ENCODE measurements around the gene CFAP92. TPM values are rescaled to one million over a fixed set of nuclear protein-coding genes. Genes with fewer than 3 reads are reported as not detected.

Gene CFAP92
- total and polyA plus RNA-seq, 3 donors from 2014 or later: 16.0 to 62.0 (median 26.7) TPM

GRCh38 chr3:129023008-129023358 is 29.1 kb upstream of the CFAP92 start:
- intact Hi-C loops (cut with DNase I; ENCODE audit: low total_unique reads): no loop called here
- Histone ChIP-seq H3K4me1 (peaks cover 21% of the 10 kb centered on the region), H3K27ac (no peak overlapping the region)

GRCh38 chr3:129022114-129023007 is 28.5 kb upstream of the CFAP92 start:
- Histone ChIP-seq H3K4me1 (peaks cover 21% of the 10 kb centered on the region), H3K9me3 (no peaks in the 10 kb centered on the region), H3K4me3 (no peak overlapping the region), H3K27ac (no peak overlapping the region), H3K36me3 (ENCODE audit: low read depth, missing control alignments) (no peaks in the 10 kb centered on the region), H3K27me3 (no peaks in the 10 kb centered on the region)
- TF ChIP-seq CTCF (IDR thresholded peaks at IDR 0.05) (no peak), POLR2A (IDR thresholded peaks at IDR 0.05) (no peak)
- intact Hi-C loops (cut with DNase I; ENCODE audit: low total_unique reads): no loop called here
- peak; percentile 66 for DNase-seq
- 53 to 63% methylated on average over 10 to 15 of the region's 15 CpGs for WGBS, 2 donors

More at GRCh38 chr3:129023008-129023358, 29.1 kb upstream of the CFAP92 start:
- no peaks in the 10 kb centered on the region for H3K27me3 ChIP-seq
- no peaks in the 10 kb centered on the region for H3K9me3 ChIP-seq
- TF ChIP-seq POLR2A (IDR thresholded peaks at IDR 0.05) (no peak), CTCF (IDR thresholded peaks at IDR 0.05) (no peak)
- 79 to 94% methylated on average over 1 of the region's 1 CpG for WGBS, 2 donors
- no peak for DNase-seq
- no peaks in the 10 kb centered on the region for H3K36me3 ChIP-seq (ENCODE audit: low read depth, missing control alignments)
- no peak overlapping the region for H3K4me3 ChIP-seq

- intact Hi-C loops (cut with DNase I; ENCODE audit: low total_unique reads): no loop called here
- Histone ChIP-seq H3K4me3 (no peak overlapping the region), H3K36me3 (ENCODE audit: low read depth, missing control alignments) (no peaks in the 10 kb centered on the region), H3K27ac (no peak overlapping the region), H3K27me3 (no peaks in the 10 kb centered on the region), H3K4me1 (peaks cover 15% of the 10 kb centered on the region), H3K9me3 (no peaks in the 10 kb centered on the region)
- no peak for DNase-seq
- 72 to 82% methylated on average over 6 of the region's 6 CpGs for WGBS, 2 donors
- no peak for TF ChIP-seq POLR2A (IDR thresholded peaks at IDR 0.05)
- no peak for TF ChIP-seq CTCF (IDR thresholded peaks at IDR 0.05)
These were observed 27.3 kb upstream of the CFAP92 start for GRCh38 chr3:129021140-129021551.

GRCh38 chr3:129020691-129021090 is 26.8 kb upstream of the CFAP92 start:
- Histone ChIP-seq H3K36me3 (ENCODE audit: low read depth, missing control alignments) (no peaks in the 10 kb centered on the region), H3K4me1 (peaks cover 11% of the 10 kb centered on the region), H3K4me3 (no peak overlapping the region), H3K27me3 (no peaks in the 10 kb centered on the region), H3K27ac (no peak overlapping the region), H3K9me3 (no peaks in the 10 kb centered on the region)
- DNase-seq: no peak
- TF ChIP-seq CTCF (IDR thresholded peaks at IDR 0.05) (no peak), POLR2A (IDR thresholded peaks at IDR 0.05) (no peak)
- intact Hi-C loops (cut with DNase I; ENCODE audit: low total_unique reads): no loop called here
- 84 to 95% methylated on average over 2 to 5 of the region's 5 CpGs for WGBS, 2 donors

GRCh38 chr3:129019266-129019665 is 25.4 kb upstream of the CFAP92 start:
- Histone ChIP-seq H3K36me3 (ENCODE audit: low read depth, missing control alignments) (no peaks in the 10 kb centered on the region), H3K27me3 (no peaks in the 10 kb centered on the region), H3K27ac (no peak overlapping the region), H3K4me1 (peaks cover 6% of the 10 kb centered on the region), H3K9me3 (no peaks in the 10 kb centered on the region), H3K4me3 (no peak overlapping the region)
- no peak for DNase-seq
- TF ChIP-seq CTCF (IDR thresholded peaks at IDR 0.05) (no peak), POLR2A (IDR thresholded peaks at IDR 0.05) (no peak)
- 97 to 100% methylated on average over 3 of the region's 3 CpGs for WGBS, 2 donors
- intact Hi-C loops (cut with DNase I; ENCODE audit: low total_unique reads): no loop called here

Measured in testis (tissue), 3 donors.